ENCODE data around the gene PPP1R3F.
A peak's percentile ranks its signal among the peaks of the same experiment; 100 is the strongest.

PPP1R3F gene

DNA sequence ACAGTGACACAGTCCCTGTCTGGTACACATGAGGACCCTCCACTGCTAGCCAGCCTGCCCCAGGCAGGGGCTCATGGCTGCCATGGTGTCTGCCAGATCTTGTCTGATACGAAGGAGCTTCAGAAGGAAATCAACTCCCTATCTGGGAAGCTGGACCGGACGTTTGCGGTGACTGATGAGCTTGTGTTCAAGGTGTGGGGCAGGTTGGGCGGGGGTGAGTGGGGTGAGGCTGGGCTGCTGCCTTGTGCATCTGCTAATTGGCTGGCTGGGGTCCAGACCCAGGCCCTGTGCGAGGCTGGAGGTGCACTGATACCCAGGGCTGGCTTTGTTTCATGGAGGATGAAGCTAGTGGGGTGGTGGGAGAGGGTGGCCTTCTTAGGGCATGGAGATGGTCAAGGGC, 20.5 kb upstream of the PPP1R3F start:
- DNase-seq (ENCODE audit: low spot score), result no peak

DNA sequence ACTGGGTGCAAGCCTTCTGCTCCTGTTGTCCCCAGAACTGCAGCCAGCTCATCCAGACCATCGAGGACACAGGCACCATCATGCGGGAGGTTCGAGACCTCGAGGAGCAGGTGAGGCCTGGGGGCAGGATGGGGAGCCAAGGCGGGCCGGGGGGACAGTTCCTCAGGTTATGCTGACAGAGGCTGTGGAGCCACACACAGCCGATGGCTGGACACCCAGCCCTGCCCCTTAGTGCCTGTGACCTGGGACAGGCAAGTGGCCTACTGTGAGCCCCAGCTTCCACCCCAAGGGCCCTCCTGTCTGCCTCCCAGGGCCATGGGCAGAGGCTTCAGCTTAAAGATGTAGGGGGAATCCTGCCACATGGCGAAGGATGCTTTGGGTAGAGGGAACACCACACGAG, 20.0 kb upstream of the PPP1R3F start:
- DNase-seq (ENCODE audit: low spot score), result no peak

DNA sequence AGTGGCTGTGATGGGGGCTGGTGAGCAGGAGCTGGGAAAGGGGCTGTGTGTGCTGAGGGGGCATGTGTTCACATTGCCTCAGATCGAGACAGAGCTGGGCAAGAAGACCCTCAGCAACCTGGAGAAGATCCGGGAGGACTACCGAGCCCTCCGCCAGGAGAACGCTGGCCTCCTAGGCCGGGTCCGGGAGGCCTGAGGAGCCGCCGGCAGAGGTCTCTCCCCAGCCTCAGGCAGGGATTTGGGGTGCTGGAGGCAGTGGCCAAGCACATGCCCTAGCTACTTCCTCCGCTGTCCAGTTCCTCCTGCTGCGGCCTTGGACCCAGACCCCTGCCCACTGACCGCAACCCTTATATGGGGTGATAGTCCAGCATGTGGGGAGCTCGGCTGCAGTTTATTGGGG, 19.5 kb upstream of the PPP1R3F start:
- DNase-seq (ENCODE audit: low spot score), result no peak

DNA sequence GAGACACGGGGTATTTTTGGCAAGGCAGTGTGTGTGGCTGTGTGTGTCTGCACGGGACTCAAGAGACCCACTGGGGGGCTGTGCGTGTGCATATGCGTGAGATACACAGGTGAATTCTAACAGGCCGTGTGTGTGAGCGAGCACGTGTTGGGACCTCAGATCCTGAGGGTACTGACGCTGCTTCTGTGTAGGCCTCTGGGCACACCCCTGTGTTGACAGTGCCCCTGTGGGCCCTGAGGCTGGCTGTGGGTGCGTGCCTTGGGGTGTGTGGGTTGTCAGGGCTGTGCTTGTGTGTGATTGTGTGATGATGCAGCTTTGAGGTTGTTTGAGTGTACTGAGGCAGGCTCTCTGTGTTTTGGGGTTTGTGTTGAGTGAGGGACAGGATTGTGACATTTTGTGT, 19.0 kb upstream of the PPP1R3F start:
- DNase-seq (ENCODE audit: low spot score), result no peak

DNA sequence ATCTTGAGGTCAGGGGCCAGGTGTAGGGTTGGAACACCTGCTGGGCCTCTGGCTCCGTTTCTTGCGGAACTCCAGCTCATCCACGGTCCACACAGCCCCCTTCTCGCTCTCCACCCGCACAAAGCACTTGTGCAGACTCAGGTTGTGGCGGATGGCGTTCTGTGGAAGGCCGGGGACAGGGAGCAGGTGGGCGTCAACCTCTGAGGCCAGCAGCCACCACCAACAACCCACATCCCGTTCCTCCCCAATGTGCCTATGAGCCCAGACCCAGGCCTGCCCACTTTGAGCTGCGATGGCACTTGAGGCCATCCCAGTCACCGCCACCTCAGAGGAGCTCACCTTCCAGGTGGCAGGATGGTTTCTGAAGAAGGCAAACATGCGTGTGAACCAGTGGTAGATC, 18.3 kb upstream of the PPP1R3F start:
- DNase-seq (ENCODE audit: low spot score), result no peak

DNA sequence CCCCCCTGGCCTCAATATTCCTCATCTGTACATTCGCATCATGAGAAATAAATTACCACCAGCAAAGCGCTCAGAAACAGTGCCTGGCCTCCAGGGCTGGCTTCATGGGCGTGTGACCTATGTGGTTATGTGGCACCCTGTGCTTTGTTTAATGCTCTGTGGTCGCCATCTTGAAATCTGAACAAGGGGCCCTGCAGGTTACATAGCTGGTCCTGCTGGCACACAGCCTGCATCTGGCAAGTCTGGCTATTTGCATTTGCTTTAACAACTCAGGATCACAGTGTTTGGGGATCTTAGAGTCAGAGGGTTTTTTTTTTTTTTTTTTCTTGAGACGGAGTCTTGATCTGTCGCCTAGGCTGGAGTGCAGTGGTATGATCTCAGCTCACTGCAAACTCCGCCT, 15.0 kb upstream of the PPP1R3F start:
- no peak for DNase-seq (ENCODE audit: low spot score)

DNA sequence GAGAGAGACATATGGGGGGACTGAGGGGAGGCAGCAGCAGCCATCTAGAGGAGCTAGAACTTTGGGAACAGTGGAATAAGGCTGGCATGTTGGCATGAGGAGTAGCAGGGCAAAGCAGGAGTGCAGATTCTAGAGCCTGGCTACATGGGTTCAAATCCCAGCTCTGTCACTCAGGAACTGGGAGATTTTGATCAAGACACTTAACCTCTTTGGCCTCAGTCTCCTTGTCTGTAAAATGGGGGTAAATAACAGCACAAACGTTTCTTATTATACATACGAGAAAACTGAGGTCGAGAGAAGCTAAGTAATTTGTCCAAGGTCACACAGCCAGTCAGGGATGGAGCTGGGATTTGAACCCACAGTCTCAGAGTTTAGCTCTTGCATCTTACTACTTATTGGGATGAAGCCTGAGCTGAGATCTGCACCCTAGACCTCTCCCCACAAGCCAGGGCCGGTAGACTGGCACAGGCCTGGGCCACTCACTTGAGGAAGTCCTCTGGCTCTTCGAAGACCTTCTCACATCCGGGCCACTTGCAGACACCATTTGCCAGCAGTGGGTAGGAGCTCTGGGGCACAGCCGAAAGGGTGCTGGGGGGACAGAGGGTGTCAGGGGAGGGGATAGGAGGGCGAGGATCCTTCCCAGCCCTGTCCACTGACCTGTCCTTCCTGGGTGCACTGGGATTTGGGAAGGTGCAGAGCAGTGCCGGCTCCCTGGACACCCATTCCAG, 13.2 kb upstream of the PPP1R3F start:
- DNase-seq (ENCODE audit: low spot score), result no peak

DNA sequence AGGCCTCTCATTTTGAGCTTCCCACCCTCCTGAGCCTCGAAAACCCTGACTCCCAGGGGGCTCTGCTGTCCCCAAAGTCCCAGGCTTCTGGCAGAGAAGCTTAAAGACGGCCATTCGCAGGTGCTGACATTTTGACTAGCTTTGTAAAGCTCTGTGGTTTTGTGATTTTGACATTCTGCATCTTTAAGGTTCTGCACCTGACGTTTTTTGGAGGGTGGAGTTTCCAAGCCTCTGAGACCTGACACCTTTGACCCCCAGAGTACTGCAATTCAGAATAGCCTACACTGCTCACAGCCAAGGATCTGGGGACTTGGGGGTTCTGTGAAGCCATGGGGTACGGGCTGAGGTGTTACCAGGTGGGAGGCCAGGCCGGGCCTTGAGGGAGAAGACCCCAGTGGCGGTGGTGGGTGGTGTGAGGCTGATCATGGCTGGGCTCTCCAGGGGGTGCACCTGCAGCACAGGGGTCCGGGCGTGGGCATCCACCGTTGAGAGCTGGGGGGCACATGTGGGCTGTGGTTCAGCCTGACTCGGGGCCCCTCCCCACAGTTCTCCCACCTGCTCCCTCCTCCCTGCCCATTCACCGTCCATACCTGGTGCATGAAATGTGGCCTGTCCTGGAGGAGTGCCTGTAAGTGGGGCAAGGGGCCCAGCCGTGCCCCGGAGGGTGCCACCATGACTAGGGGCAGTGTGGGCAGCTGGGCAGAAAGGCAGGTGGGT, 12.4 kb upstream of the PPP1R3F start:
- no peak for DNase-seq (ENCODE audit: low spot score)

DNA sequence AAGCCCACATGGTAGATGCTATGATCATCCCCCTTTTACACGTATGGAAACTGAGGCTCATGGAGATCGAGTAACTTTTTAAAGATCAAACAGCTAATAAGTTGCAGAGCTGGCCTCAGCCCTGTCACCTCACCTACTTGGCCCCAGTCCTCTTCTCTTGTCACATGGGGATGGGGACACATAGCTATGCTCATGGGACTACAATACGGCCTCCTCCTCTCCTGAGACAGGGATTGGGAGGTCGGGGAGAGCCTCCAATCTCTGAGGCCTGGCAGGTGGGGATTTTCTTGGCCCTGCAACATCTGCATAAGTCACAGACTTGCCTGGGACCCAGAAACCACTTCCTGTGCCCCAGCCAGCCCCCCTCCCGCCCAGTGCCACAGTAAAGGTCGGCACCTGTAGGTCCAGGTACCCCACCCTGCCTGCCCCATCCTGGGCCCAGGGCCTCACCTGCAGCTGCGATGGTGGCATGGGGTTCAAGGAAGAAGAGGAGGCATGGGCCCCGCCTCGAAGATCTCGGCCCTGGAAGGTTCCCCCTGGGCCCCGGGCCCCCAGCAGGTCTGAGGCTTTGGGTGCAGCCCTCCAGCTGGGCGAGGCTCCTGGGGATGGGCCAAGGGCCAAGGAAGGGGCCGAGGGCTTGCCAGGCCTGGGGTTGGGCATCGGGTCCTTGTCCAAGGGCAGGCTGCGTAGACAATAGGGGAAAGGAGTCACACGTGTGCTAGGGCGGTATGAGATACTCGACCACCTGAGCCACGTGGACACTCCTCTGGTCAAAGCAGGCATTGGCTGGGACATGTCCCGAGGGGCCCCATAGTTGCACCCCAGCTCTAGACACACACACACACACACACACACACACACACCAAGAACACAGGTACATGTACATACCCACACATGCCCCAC, 11.5 kb upstream of the PPP1R3F start:
- DNase-seq (ENCODE audit: low spot score), result no peak

DNA sequence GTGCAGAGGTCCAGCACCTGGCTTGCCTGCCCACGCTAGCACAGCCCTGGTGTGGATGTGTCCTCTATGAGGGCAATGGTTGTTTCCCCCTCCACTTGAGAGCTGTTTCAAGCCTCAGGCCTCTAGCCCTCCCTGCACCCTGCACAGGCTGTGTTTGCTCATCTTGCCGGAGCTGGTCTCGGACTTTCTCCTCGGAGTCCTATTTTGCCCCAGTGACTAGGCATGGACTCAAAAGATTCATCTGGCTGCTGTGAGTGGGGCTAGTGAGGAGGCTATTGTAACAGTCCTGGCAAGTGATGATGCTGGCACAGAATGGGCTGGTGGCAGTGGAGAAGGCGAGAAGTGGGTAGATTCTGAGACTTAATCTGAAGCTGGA, 10.9 kb upstream of the PPP1R3F start:
- DNase-seq (ENCODE audit: low spot score), result no peak

DNA sequence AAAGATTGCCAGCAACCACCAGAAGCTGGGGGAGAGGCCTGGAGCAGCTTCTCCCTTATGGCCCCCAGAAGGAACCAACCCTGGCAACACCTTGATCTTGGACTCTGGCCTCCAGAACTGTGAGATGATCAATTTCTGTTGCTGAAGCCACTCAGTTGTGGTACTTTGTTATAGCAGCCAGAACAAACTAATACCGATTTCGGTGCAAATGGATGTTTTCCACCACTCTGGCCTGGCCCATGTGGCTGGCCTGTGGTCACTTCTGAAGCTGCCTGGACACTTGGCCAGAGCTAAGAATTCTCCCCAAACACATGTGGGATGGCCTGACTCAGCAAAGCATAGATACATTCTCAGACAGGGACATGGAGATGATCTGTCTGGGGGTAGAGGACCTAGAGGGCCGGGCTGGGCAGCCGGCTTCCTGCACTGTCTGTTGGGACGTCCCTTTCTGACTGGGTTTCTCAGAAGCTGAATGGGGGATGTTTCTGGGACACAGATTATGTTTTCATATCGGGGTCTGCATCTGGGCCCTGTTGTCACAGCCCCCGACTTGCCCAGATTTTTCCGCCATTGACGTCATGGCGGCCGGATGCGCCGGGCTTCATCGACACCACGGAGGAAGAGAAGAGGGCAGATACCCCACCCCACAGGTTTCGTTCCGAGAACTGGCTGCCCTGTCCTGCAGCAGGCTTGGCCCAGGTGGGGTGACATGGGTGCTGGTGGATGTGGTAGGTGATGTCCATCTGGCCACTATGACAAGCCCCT, 9.2 kb upstream of the PPP1R3F start:
- no peak for DNase-seq (ENCODE audit: low spot score)

DNA sequence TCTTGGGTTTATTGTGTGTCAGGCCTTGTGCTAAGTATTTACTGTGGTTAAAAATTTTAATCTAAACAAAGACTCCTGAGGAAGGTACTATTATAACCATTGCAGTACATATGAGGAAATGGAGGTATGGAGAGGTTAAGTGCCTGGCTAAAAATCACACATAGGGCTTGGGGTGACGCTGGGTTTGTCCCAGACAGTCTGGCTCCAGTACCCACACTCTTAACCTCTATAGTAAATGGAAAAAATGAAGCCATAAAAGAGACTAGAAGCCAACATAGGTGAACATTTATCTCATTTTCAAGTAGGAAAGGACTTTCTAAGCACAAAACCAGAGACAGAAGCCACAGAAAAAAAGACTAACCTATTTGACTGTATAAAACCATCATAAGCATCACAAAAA, 7.0 kb upstream of the PPP1R3F start:
- DNase-seq (ENCODE audit: low spot score), result no peak

DNA sequence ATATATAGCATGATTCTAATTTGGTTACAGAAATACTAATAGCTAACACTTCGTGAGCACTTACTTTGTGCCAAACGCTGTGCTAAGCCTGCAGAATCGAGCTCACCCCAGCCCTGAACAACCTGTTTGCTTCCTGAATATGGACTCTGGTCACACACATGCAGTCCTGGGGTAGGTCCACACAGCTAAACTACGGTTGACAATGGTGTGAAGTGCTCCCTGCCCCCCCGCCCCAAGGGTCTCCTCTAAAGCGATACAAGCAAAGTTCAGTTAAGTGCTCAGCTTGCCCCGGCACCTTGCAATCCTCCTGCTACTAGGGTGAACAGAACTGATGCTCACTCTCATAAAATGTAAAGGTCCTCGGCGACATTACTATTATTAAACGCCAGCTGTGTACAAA, 6.0 kb upstream of the PPP1R3F start:
- no peak for DNase-seq (ENCODE audit: low spot score)

DNA sequence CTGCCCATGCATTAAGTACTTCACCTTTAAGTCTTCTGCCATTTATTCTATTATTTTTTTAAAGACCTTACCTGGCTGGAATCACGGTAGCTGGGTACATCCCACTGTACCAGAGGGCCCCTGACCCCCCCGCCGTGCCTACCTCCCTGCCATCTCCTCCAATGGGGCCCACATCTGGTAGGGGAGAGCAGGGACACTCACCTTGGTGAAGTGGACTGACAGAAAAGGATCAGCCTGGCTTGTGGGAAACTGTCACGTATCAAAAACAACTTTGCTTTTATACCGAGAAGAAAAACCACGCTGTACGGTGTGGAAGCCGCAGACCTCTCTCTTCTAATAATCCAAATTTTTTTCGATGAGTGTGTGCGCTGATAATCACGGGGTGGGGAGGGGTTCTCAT, 5.1 kb upstream of the PPP1R3F start, which contains the start of gene FOXP3:
TSS of gene FOXP3 (minus strand) at position 251 of the 400 bp plus-strand sequence. CDS start 6,205 bp downstream, outside the sequence.
- no peak for DNase-seq (ENCODE audit: low spot score)

DNA sequence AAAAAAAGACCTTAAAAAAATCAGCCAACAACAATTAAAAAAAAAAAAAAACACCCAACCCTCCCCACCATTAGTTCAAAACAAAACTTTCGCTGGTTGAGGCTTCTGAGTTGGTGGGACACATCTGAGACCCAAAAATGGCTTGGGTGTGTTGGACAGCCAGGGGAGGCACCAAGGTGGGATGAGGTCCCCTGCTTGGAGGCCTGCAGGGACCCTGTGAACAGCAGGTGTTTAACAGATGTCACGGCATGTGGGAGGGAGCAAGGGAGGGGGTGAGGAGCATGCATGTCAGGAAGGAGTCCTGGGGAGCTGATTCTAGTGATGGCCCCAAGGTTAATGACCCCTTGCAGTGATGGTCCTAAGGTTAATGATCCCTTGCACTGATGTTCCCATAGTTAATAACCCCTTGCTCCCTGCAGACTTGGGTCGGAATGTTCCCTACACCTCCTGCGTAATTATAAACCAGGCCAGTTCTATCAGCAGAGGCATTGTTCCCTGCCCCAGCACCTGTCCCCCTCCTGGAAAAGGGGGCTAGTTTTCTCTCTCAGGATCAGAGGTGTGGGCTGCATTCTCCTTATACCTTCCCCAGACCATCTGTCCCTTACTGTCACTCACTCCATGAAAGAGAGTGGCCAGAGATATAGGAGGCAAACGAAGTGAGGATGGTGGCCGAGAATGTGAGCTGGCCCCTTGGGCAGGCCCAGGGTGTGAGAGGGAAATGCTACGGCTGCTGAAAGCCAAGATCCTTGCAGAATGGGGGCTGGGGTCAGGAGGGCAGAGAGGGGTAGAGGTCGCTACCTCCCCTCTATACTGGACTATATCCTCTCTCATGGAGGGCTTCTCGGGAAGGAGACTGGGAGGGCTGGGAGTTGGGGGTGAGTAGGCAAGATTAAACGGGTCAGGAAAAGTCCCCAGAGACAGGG, 2.8 kb upstream of the PPP1R3F start:
- DNase-seq (ENCODE audit: low spot score), result no peak

DNA sequence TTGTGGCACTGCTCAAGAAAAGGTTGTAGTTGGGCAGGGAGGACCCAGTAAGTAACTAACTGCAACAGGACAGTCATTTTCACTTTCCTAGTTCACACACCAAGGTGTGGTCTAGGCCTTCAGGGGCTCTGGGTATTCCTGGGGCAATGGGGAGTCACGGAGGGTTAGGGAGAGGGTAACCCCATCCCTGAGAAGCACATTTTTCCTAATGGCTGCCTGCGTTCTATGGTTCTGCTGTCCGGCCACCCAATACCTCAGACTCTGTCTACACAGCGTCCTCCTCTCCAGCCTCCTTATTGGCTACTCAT, 937 bp upstream of the PPP1R3F start:
- no peak for DNase-seq (ENCODE audit: low spot score)

DNA sequence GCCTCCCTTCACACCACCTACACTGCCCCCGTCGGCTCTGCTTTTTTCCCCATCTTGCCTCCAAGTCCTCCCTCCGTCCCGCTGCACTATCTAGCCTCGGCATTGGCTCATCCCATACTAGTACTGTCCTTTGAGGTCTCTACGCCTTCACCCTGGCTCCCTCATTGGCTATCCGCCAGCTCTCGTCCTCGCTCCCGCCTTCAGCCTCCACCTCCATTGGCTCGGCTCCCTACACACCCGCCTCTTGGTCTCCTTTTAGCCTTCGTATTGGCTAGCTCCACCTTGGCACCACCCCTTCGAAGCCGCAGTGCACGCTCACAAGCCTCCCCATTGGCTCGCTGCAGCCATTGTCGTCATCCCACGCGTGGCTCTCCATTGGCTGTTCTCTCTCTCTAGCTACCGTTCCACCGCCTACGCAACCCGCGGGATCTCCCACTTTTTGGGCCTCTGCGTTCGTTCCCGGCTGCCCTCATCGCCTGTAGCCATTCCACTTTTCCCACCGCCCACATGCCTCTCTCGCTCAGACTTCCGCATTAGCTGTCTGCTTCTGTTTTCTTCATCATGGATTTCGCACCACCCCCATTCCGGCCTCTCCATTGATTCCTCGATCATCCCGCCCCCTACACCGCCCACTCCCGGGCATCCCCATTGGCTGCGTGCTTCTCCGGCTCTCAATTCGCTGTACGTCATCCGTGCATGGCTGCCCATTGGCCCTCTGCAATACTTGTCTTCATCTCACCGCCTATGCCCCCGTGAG, 405 bp upstream of the PPP1R3F start:
- peak; percentile 97 for DNase-seq (ENCODE audit: low spot score)

DNA sequence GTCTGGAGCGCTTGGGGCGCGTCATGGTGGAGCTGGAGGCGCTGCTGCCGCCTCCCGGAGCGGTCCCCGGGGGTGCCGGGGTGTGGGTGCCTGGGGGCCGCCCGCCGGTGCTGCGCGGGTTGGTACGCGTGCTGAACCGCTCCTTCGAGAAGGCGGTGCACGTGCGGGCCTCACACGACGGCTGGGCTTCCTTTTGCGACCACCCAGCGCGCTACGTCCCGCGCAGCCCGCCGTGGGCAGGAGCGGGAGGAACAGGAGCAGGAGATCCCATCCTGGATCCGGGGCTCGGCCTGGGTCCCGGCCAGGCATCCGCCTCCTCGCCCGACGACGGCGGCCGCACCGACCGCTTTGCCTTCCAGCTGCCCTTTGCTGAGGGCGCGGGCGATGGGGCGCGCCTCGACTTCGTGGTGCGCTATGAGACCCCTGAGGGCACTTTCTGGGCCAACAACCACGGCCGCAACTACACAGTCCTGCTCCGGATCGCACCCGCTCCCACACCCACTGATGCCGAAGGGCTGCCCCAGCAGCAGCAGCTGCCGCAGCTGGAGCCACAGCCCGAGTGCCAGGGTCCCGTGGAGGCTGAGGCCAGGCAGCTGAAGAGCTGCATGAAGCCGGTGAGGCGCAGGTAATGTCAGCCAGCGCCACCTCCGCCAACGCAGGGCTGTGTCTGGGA, 792 bp downstream of the PPP1R3F start:
- DNase-seq (ENCODE audit: low spot score), result no peak

DNA sequence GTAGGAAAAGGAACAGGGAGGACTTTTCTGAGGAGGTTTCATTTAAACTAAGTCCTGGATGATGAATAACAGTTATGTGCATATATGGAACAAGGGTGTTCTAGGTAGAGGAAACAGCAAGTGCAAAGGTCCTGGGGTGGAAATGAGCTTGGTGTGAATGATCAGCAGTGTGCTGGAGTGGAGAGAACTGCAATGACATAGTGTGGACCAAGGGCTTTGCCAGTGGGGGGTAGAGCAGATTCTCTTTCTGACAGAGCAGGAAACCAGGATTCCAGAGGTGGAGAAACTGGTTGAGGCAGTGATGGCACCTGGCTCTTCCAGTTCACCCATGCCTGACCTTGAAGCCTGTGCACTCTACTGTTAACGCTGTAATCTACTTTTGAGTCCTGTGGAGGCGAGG, 1.7 kb downstream of the PPP1R3F start:
- no peak for DNase-seq (ENCODE audit: low spot score)

DNA sequence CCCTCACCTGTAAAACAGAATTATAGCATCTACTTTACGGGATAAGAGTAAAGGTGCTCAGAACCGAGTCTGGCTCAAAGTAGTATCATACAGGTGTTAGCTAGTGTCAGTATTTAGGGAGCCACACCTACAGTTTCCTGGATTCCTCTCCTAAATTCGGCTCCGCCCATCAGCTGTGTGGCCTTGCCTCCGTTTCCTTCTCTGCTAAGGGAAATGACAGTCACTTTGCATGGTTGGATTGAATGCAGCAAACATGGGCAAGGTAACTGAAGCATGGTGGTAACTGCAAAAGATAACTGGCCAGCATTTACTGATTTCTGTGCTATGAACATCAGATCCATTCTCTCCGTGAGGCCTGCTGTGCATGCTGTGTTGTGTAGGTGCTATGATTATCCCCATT, 2.8 kb downstream of the PPP1R3F start:
- no peak for DNase-seq (ENCODE audit: low spot score)

Measured in pons (tissue), 1 donor.